Activated CD8-positive, alpha-beta T cell treated with anti-CD3 and anti-CD28 coated beads for 36 hours (primary cell): ENCODE results near the gene TMEM19. TPM values are rescaled to one million over a fixed set of nuclear protein-coding genes. Genes with fewer than 3 reads are reported as not detected.
"Not testable (repeated sequence)": the region's sequence is repeated elsewhere in the genome, so short reads cannot be mapped to it uniquely, and the experiment has no call there.

ENCODE experiments used
- ATAC-seq: fragments of 200-7000 bp; cut with Tn5 transposase; one replicate; pipeline ENCODE4 v1.10.0; 2021; ENCODE audit warnings: mild to moderate bottlenecking, moderate library complexity
- CTCF ChIA-PET: fragments of 350-600 bp; sonication (Branson Sonifier 250); formaldehyde crosslinking; loops from one replicate; lab custom pipeline; 2021; ENCODE audit warnings: antibody characterized with exemption; lab: Charles Lee
- POLR2A ChIA-PET: fragments of 350-600 bp; sonication (Branson Sonifier 250); formaldehyde crosslinking; loops from one replicate; lab custom pipeline; 2021; ENCODE audit warnings: antibody characterized with exemption; lab: Charles Lee
- DNase-seq: peaks from one replicate; pipeline ENCODE4 v3.0.0-alpha.2; 2020
- H3K27ac Mint-ChIP-seq: one replicate; pipeline ENCODE4 v1.8.0; 2021; ENCODE audit warnings: mild to moderate bottlenecking, mixed read lengths
- H3K27me3 Mint-ChIP-seq: one replicate; pipeline ENCODE4 v1.8.0; 2021; ENCODE audit warnings: mixed read lengths
- H3K36me3 Mint-ChIP-seq: one replicate; pipeline ENCODE4 v1.8.0; 2021; ENCODE audit warnings: low read depth, mixed read lengths
- H3K4me1 Mint-ChIP-seq: one replicate; pipeline ENCODE4 v1.8.0; 2021; ENCODE audit warnings: low read depth, mixed read lengths
- H3K4me3 Mint-ChIP-seq: one replicate; pipeline ENCODE4 v1.8.0; 2021; ENCODE audit warnings: mild to moderate bottlenecking, moderate library complexity, mixed read lengths
- H3K9me3 Mint-ChIP-seq: one replicate; pipeline ENCODE4 v1.8.0; 2021; ENCODE audit warnings: mixed read lengths
- CTCF ChIP-seq: fragments of 200-600 bp; IDR thresholded peaks from one replicate; pipeline ENCODE4 v1.8.0; 2022; ENCODE audit warnings: antibody characterized with exemption, mild to moderate bottlenecking
- intact Hi-C: fragments of 100-400 bp; cut with micrococcal nuclease; formaldehyde crosslinking; loops from one replicate; pipeline ENCODE4 v1.10.0; 2022
- total RNA-seq, 2 experiments: library from RNA; stranded (reverse); gene quantifications; one replicate each; pipeline ENCODE4 v1.2.3, GENCODE V29; 2021

TMEM19 gene
- total RNA-seq, 2 experiments from 2014 or later, result 14.2 to 16.5 TPM

DNA sequence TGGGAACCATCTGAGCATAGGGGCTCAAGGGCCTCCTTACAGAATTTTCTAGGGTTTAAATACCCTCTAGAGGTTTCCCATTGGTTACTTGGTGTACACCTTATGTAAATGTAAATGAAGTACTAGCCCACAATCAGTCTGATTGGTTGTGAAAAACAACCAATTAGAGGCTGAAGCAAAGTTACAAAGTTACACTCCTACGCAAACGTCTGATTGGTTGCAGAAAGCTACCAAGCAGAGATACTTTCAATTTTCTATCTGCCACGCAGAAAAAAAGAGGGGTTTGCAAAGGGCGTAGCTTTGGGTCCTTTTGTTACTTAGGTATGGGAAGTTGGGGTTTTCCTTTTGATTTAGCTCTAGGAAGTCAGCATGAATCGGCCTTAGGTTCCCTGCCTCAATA is 1.8 kb upstream of the TMEM19 start:
- H3K9me3 Mint-ChIP-seq, result no peaks in the 10 kb centered on the region
- DNase-seq, result peak; percentile 25
- peak overlapping the region; percentile 52 for H3K27ac Mint-ChIP-seq
- ChIA-PET CTCF (interaction anchor here (0.9 to 4.6 kb wide), 6 partner anchors 9 to 97 kb away, joined by 3 to 43 read pairs (median 4); partner anchors contain the start of genes THAP2 and ZFC3H1), POLR2A (interaction anchor here (1.2 to 4.7 kb wide), 2 partner anchors 19 to 21 kb away, joined by 4 to 75 read pairs; partner anchors contain the start of genes THAP2 and ZFC3H1)
- peaks cover 19% of the 10 kb centered on the region for H3K4me1 Mint-ChIP-seq
- H3K27me3 Mint-ChIP-seq, result no peaks in the 10 kb centered on the region
- no peaks in the 10 kb centered on the region for H3K36me3 Mint-ChIP-seq
- H3K4me3 Mint-ChIP-seq, result peak overlapping the region; percentile 64
- no peak for TF ChIP-seq CTCF
- peak; percentile 35 for ATAC-seq
- intact Hi-C loops, result no loop called here

GRCh38 chr12:71685312-71685906 is 473 bp upstream of the TMEM19 start:
- no peaks in the 10 kb centered on the region for H3K36me3 Mint-ChIP-seq
- ChIA-PET POLR2A (interaction anchor here (0.6 to 4.7 kb wide), 8 partner anchors 16 to 63 kb away, joined by 3 to 75 read pairs (median 4); partner anchors contain the start of genes THAP2 and ZFC3H1), CTCF (interaction anchor here (1.2 to 4.6 kb wide), 9 partner anchors 8 to 66 kb away, joined by 3 to 43 read pairs (median 7); partner anchors contain the start of genes THAP2 and ZFC3H1)
- no peak for ATAC-seq
- TF ChIP-seq CTCF, result no peak
- peak overlapping the region; percentile 94 for H3K27ac Mint-ChIP-seq
- no peaks in the 10 kb centered on the region for H3K27me3 Mint-ChIP-seq
- no peaks in the 10 kb centered on the region for H3K9me3 Mint-ChIP-seq
- H3K4me3 Mint-ChIP-seq, result peak overlapping the region; percentile 94
- intact Hi-C loops, result no loop called here
- DNase-seq, result no peak
- peaks cover 19% of the 10 kb centered on the region for H3K4me1 Mint-ChIP-seq

DNA sequence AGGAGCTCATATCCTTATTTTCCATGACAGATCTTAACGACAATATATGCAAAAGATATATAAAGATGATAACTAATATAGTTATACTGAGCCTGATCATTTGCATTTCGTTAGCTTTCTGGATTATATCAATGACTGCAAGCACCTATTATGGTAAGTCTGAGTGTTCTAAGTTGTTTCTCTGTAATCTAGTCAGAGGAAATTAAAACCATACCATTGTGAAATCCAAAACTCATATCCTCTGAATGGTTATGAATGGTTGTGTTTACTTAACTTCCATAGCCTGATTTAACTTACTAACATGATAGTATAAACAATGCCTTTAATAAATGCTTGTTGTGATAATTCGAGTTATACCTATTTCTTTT is 760 bp downstream of the TMEM19 start:
- peak overlapping the region; percentile 94 for H3K27ac Mint-ChIP-seq
- H3K36me3 Mint-ChIP-seq, result no peaks in the 10 kb centered on the region
- TF ChIP-seq CTCF, result no peak
- no peaks in the 10 kb centered on the region for H3K9me3 Mint-ChIP-seq
- ChIA-PET POLR2A (interaction anchor here (0.6 to 4.7 kb wide), 5 partner anchors 15 to 61 kb away, joined by 3 to 75 read pairs (median 5); partner anchors contain the start of genes THAP2 and ZFC3H1), CTCF (interaction anchor here (0.6 to 4.6 kb wide), 12 partner anchors 10 to 147 kb away, joined by 3 to 43 read pairs (median 6); partner anchors contain the start of genes RAB21, THAP2 and ZFC3H1)
- ATAC-seq (no peak), DNase-seq (no peak)
- intact Hi-C loops, result loop anchor here (2.0 kb wide), 1 partner anchor 24 kb away; the partner anchor contains the start of gene ZFC3H1
- peak overlapping the region; percentile 94 for H3K4me3 Mint-ChIP-seq
- H3K4me1 Mint-ChIP-seq, result peaks cover 19% of the 10 kb centered on the region
- no peaks in the 10 kb centered on the region for H3K27me3 Mint-ChIP-seq

DNA sequence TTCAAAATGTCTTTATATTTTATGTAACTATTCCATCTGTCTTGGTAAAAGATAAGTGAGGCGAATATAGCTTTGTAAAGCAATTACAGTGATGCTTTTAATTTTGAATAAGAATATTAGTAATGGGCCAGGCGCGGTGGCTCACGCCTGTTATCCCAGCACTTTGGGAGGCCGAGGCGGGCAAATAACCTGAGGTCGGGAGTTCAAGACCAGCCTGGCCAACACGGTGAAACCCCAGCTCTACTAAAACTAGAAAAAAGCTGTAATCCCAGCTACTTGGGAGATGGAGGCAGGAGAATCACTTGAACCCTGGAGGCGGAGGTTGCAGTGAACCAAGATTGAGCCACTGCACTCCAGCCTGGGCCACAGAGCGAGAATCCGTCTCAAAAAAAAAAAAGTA is 1.3 kb downstream of the TMEM19 start:
- H3K36me3 Mint-ChIP-seq, DNase-seq, H3K27ac Mint-ChIP-seq, H3K27me3 Mint-ChIP-seq, H3K9me3 Mint-ChIP-seq, ATAC-seq: not testable (repeated sequence)
- CTCF ChIA-PET, result interaction anchor here (0.6 to 4.6 kb wide), 7 partner anchors 10 to 146 kb away, joined by 3 to 43 read pairs (median 7); partner anchors contain the start of gene RAB21
- Mint-ChIP-seq H3K4me3 (peak overlapping the region; percentile 94), H3K4me1 (peaks cover 19% of the 10 kb centered on the region)
- intact Hi-C loops, result loop anchor here (2.0 kb wide), 1 partner anchor 24 kb away; the partner anchor contains the start of gene ZFC3H1
- POLR2A ChIA-PET, result interaction anchor here (0.6 to 4.7 kb wide), 2 partner anchors 24 to 504 kb away, joined by 3 to 75 read pairs; partner anchors contain the start of genes THAP2 and ZFC3H1

DNA sequence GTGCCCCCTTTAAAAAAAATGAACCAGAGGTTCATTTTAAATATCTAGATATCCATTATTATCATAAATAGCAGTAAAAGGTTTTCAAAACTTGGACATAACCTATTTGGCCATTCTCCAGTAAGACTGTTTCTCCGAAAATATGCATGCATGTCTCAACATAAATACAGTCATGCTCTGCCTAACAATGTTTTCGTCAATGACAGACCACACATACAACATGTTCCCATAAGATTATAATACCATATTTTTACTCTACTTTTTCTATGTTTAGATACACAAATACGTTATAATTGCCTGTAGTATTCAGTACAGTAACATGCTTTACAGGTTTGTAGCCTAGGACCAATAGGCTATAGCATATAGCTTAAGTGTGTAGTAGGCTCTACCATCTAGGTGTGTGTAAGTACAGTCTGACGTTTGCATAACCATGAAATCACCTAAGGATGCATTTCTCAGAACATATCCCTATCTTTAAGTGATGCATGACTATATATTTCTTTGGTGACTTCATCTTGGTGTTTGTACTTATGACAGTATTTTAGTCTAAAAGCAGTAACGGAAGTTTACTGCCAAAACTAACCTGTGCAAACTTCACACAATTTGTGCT is 3.2 kb downstream of the TMEM19 start:
- no peaks in the 10 kb centered on the region for H3K27me3 Mint-ChIP-seq
- H3K4me3 Mint-ChIP-seq, result no peak overlapping the region
- POLR2A ChIA-PET, result no interaction called here
- H3K4me1 Mint-ChIP-seq, result peaks cover 17% of the 10 kb centered on the region
- no peaks in the 10 kb centered on the region for H3K9me3 Mint-ChIP-seq
- CTCF ChIA-PET, result no interaction called here
- intact Hi-C loops, result no loop called here
- TF ChIP-seq CTCF, result no peak
- no peaks in the 10 kb centered on the region for H3K36me3 Mint-ChIP-seq
- ATAC-seq, result no peak
- H3K27ac Mint-ChIP-seq, result no peak overlapping the region
- DNase-seq, result no peak
